Thymus (tissue), 11 donors: ENCODE measurements around the gene FITM2. TPM values are rescaled to one million over a fixed set of nuclear protein-coding genes. Genes with fewer than 3 reads are reported as not detected.
A peak's percentile ranks its signal among the peaks of the same experiment; 100 is the strongest.

Experiments
- DNase-seq, 9 donors: peaks; one replicate each; pipeline ENCODE4 v3.0.0-alpha.2; 2013; ENCODE audit warnings: low spot score in 9 of 9, low read depth in 6 of 9, missing footprints in 1 of 9
- H3K27ac ChIP-seq, 2 donors: one replicate each; pipeline ENCODE4 v1.5.1; 2013; ENCODE audit warnings: control low read depth in 1 of 2, low read depth in 1 of 2, low read length in 1 of 2, mild to moderate bottlenecking in 1 of 2, moderate library complexity in 1 of 2
- H3K27me3 ChIP-seq, 2 donors: one replicate each; pipeline ENCODE4 v1.5.1; 2013; ENCODE audit warnings: low read length in 1 of 2; ENCODE audit not compliant: control insufficient read depth in 2 of 2, insufficient read depth in 1 of 2
- H3K36me3 ChIP-seq, 2 donors: one replicate each; pipeline ENCODE4 v1.5.1; 2013; ENCODE audit warnings: low read length in 1 of 2, mild to moderate bottlenecking in 1 of 2, moderate library complexity in 1 of 2; ENCODE audit not compliant: control insufficient read depth in 2 of 2, insufficient read depth in 2 of 2
- H3K4me1 ChIP-seq, 2 donors: one replicate each; pipeline ENCODE4 v1.5.1; 2013; ENCODE audit warnings: low read length in 2 of 2; ENCODE audit not compliant: control insufficient read depth in 2 of 2, insufficient read depth in 2 of 2
- H3K4me3 ChIP-seq, 2 donors: one replicate each; pipeline ENCODE4 v1.5.1; 2013; ENCODE audit warnings: low read length in 2 of 2, control low read depth in 1 of 2, mild to moderate bottlenecking in 1 of 2
- H3K9me3 ChIP-seq, 2 donors: one replicate each; pipeline ENCODE4 v1.5.1; 2013; ENCODE audit warnings: low read length in 1 of 2, mild to moderate bottlenecking in 1 of 2; ENCODE audit not compliant: control insufficient read depth in 2 of 2, insufficient read depth in 1 of 2
- WGBS: extraction: QIAGEN DNeasy Blood & Tissue Kit; methylation state at CpG from one replicate; pipeline ENCODE4 v1.1.7; 2013; 5-methylcytosine and 5-hydroxymethylcytosine counted together
- polyA plus RNA-seq: library from polyadenylated mRNA; stranded (reverse); fragments of 200-250 nt; gene quantifications from one replicate; pipeline ENCODE4 v1.2.3, GENCODE V29; 2013
- total RNA-seq: library from RNA; stranded (reverse); fragments of 120-200 nt; gene quantifications from one replicate; pipeline ENCODE4 v1.2.4, GENCODE V29; 2013
- donor health status: healthy.

The FITM2 gene
- total and polyA plus RNA-seq, 2 donors = 1.7 to 2.6 TPM

GRCh38 chr20:44279228-44279627 lies 31.8 kb downstream of the FITM2 start:
- Histone ChIP-seq H3K9me3 (no peaks in the 10 kb centered on the region), H3K4me3 (no peak overlapping the region), H3K4me1 (no peaks in the 10 kb centered on the region), H3K36me3 (no peaks in the 10 kb centered on the region), H3K27me3 (no peaks in the 10 kb centered on the region), H3K27ac (no peak overlapping the region)
- 96% methylated on average over 11 of the region's 11 CpGs for WGBS
- DNase-seq = no peak

- Histone ChIP-seq H3K27me3 (no peaks in the 10 kb centered on the region), H3K4me1 (no peaks in the 10 kb centered on the region), H3K9me3 (no peaks in the 10 kb centered on the region), H3K4me3 (no peak overlapping the region), H3K36me3 (no peaks in the 10 kb centered on the region), H3K27ac (no peak overlapping the region)
- 90% methylated on average over 11 of the region's 11 CpGs for WGBS
- no peak for DNase-seq
These were observed 36.5 kb downstream of the FITM2 start for GRCh38 chr20:44274303-44275017.

GRCh38 chr20:44273231-44274215 lies 37.5 kb downstream of the FITM2 start:
- no peaks in the 10 kb centered on the region for H3K4me1 ChIP-seq
- H3K9me3 ChIP-seq = no peaks in the 10 kb centered on the region
- WGBS = 97% methylated on average over 10 of the region's 10 CpGs
- no peak overlapping the region for H3K4me3 ChIP-seq
- H3K27me3 ChIP-seq = no peaks in the 10 kb centered on the region
- H3K27ac ChIP-seq = no peak overlapping the region
- no peaks in the 10 kb centered on the region for H3K36me3 ChIP-seq
- DNase-seq = no peak

GRCh38 chr20:44271915-44272663 lies 38.9 kb downstream of the FITM2 start:
- Histone ChIP-seq H3K27me3 (no peaks in the 10 kb centered on the region), H3K36me3 (no peaks in the 10 kb centered on the region), H3K4me1 (no peaks in the 10 kb centered on the region), H3K27ac (no peak overlapping the region), H3K9me3 (no peaks in the 10 kb centered on the region), H3K4me3 (no peak overlapping the region)
- WGBS = 80% methylated on average over 14 of the region's 14 CpGs
- no peak for DNase-seq

- H3K27ac ChIP-seq = no peak overlapping the region
- H3K4me1 ChIP-seq = no peaks in the 10 kb centered on the region
- H3K36me3 ChIP-seq = no peaks in the 10 kb centered on the region
- no peaks in the 10 kb centered on the region for H3K27me3 ChIP-seq
- 96% methylated on average over 5 of the region's 5 CpGs for WGBS
- H3K4me3 ChIP-seq = no peak overlapping the region
- no peaks in the 10 kb centered on the region for H3K9me3 ChIP-seq
- DNase-seq = no peak
These were observed 42.2 kb downstream of the FITM2 start for GRCh38 chr20:44268802-44269201.

GRCh38 chr20:44264287-44264686 lies 46.7 kb downstream of the FITM2 start:
- peaks cover 0 to 3% of the 10 kb centered on the region in 2 donors for H3K27me3 ChIP-seq
- 64% methylated on average over 5 of the region's 5 CpGs for WGBS

DNA sequence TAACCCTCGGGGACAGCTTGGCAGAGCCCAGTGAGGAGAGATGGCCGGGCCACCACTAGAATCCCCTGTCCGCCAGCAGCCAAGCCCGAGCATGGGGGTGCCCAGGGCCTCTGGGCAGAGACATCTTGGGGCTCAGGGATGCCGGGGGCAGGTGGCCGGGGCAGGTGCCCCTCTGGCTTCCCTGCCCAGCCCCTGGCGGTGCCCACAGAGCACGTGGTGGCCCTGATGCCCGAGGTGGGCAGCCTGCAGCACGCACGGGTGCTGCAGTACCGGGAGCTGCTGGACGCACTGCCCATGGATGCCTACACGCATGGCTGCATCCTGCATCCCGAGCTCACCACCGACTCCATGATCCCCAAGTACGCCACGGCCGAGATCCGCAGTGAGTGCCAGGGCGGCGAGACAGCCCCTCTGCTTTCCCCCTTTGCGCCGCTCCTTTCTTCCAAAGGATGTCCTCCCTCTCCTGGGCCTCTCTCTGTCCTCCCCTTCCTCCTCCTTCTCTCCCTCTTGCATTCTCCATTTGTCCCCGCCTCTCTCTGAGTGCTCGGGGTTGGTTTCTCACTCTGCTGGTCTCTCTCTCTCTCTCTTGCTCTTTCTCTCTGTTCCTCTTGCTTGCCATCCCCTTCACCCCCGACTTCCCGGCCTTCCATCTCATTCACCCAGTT lies 52.6 kb downstream of the FITM2 start:
- Histone ChIP-seq H3K27me3 (peaks cover 0 to 3% of the 10 kb centered on the region in 2 donors), H3K9me3 (no peaks in the 10 kb centered on the region), H3K27ac (no peak overlapping the region), H3K4me1 (no peaks in the 10 kb centered on the region), H3K4me3 (no peak overlapping the region), H3K36me3 (no peaks in the 10 kb centered on the region)
- 92% methylated on average over 28 of the region's 28 CpGs for WGBS
- DNase-seq = no peak

More at GRCh38 chr20:44264287-44264686, 46.7 kb downstream of the FITM2 start:
- Histone ChIP-seq H3K36me3 (no peaks in the 10 kb centered on the region), H3K9me3 (no peaks in the 10 kb centered on the region), H3K4me1 (no peaks in the 10 kb centered on the region), H3K27ac (no peak overlapping the region), H3K4me3 (no peak overlapping the region)
- peak in 1 of 9 donors; percentile 4 for DNase-seq

DNA sequence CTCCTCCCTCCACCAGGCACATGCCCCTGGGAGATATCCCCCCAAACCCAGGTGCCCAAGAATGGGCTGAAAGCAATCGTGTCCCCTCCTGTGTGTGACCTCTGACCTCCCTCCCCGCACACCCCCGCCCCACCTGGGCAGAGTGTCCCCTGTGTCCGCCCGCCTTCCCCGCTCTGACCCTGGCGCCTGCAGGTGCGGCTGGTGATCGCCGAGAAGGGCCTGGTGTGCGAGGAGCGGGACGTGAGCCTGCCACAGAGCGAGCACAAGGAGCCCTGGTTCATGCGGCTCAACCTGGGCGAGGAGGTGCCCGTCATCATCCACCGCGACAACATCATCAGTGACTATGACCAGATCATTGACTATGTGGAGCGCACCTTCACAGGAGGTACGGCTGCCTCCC lies 54.0 kb downstream of the FITM2 start:
- no peak overlapping the region for H3K4me3 ChIP-seq
- peaks cover 0 to 3% of the 10 kb centered on the region in 2 donors for H3K27me3 ChIP-seq
- WGBS = 94% methylated on average over 21 of the region's 21 CpGs
- H3K36me3 ChIP-seq = no peaks in the 10 kb centered on the region
- H3K4me1 ChIP-seq = no peaks in the 10 kb centered on the region
- H3K27ac ChIP-seq = no peak overlapping the region
- H3K9me3 ChIP-seq = no peaks in the 10 kb centered on the region
- DNase-seq = no peak
